Mesendoderm (in vitro differentiated cells): Measurements from ENCODE around the gene ZNF117. TPM values are rescaled to one million over a fixed set of nuclear protein-coding genes. Genes with fewer than 3 reads are reported as not detected.
"Not testable (repeated sequence)": the region's sequence is repeated elsewhere in the genome, so short reads cannot be mapped to it uniquely, and the experiment has no call there.

Experiments
- DNase-seq: peaks from one replicate; pipeline ENCODE4 v3.0.0; 2013
- H2AK5ac ChIP-seq: 2 replicates; pipeline ENCODE4 v1.6.1; 2013; ENCODE audit warnings: low read length, inconsistent platforms
- H2BK120ac ChIP-seq: 2 replicates; pipeline ENCODE4 v1.6.1; 2013; ENCODE audit warnings: low read depth, mild to moderate bottlenecking, low read length, moderate library complexity, mixed read lengths
- H2BK15ac ChIP-seq: replicated peaks from 2 replicates; pipeline ENCODE4 v1.6.1; 2013; ENCODE audit warnings: low read depth, mild to moderate bottlenecking, moderate library complexity
- H2BK5ac ChIP-seq: 2 replicates; pipeline ENCODE4 v1.6.1; 2013; ENCODE audit warnings: low read length, inconsistent platforms
- H3K18ac ChIP-seq: 2 replicates; pipeline ENCODE4 v1.6.1; 2013; ENCODE audit warnings: mild to moderate bottlenecking, low read length, mixed read lengths
- H3K23ac ChIP-seq: one replicate; pipeline ENCODE4 v1.6.1; 2013; ENCODE audit warnings: low read length
- H3K27ac ChIP-seq: 2 replicates; pipeline ENCODE4 v1.5.1; 2013; ENCODE audit warnings: low read depth, mild to moderate bottlenecking, inconsistent platforms, low read length, moderate library complexity
- H3K27me3 ChIP-seq: 2 replicates; pipeline ENCODE4 v1.6.1; 2013; ENCODE audit warnings: low read length, control low read depth, mild to moderate bottlenecking, inconsistent platforms; ENCODE audit not compliant: insufficient read depth, poor library complexity
- H3K36me3 ChIP-seq: 2 replicates; pipeline ENCODE4 v1.6.1; 2013; ENCODE audit warnings: low read length, inconsistent platforms; ENCODE audit not compliant: control insufficient read depth, insufficient read depth
- H3K4ac ChIP-seq: one replicate; pipeline ENCODE4 v1.6.1; 2013; ENCODE audit warnings: low read depth, mild to moderate bottlenecking, low read length, moderate library complexity
- H3K4me1 ChIP-seq: 2 replicates; pipeline ENCODE4 v1.6.1; 2013; ENCODE audit warnings: low read depth, low read length, inconsistent platforms; ENCODE audit not compliant: control insufficient read depth
- H3K4me2 ChIP-seq: 2 replicates; pipeline ENCODE4 v1.6.1; 2013; ENCODE audit warnings: low read length
- H3K4me3 ChIP-seq: 2 replicates; pipeline ENCODE4 v1.5.1; 2013; ENCODE audit warnings: mild to moderate bottlenecking, low read length
- H3K56ac ChIP-seq: one replicate; pipeline ENCODE4 v1.6.1; 2013; ENCODE audit warnings: low read length
- H3K79me1 ChIP-seq: 2 replicates; pipeline ENCODE4 v1.6.1; 2013; ENCODE audit warnings: low read length, inconsistent platforms
- H3K79me2 ChIP-seq: 2 replicates; pipeline ENCODE4 v1.6.1; 2013; ENCODE audit warnings: mild to moderate bottlenecking, low read length; ENCODE audit not compliant: control insufficient read depth, insufficient read depth
- H3K9ac ChIP-seq: 2 replicates; pipeline ENCODE4 v1.6.1; 2013; ENCODE audit warnings: low read length, inconsistent platforms
- H4K5ac ChIP-seq: one replicate; pipeline ENCODE4 v1.6.1; 2013; ENCODE audit warnings: low read length
- H4K8ac ChIP-seq: one replicate; pipeline ENCODE4 v1.6.1; 2013; ENCODE audit warnings: low read depth, mild to moderate bottlenecking, control low read depth, low read length, moderate library complexity
- WGBS: extraction: QIAGEN DNeasy Blood & Tissue Kit; methylation state at CpG from one replicate; pipeline ENCODE4 v1.1.7; 2013; ENCODE audit warnings: low lambda C conversion rate, missing lambda C conversion rate; ENCODE audit not compliant: insufficient coverage; ENCODE audit errors: extremely low coverage; 5-methylcytosine and 5-hydroxymethylcytosine counted together
- small RNA-seq: library from polyadenylated mRNA; stranded (forward); fragments of <200 nt; extraction: miRNeasy Mini kit (QIAGEN cat#:217004); gene quantifications from one replicate; pipeline ENCODE3, GENCODE V24; 2013; ENCODE audit not compliant: insufficient read depth

Gene ZNF117

GRCh38 chr7:64928252-64929187, 62.3 kb downstream of the ZNF117 start:
- DNase-seq, H3K27me3 ChIP-seq, H3K36me3 ChIP-seq, H3K79me1 ChIP-seq, H3K18ac ChIP-seq, H3K4me1 ChIP-seq, H2BK120ac ChIP-seq, H3K9ac ChIP-seq, H3K79me2 ChIP-seq, H4K8ac ChIP-seq, H2BK15ac ChIP-seq, H2AK5ac ChIP-seq, H4K5ac ChIP-seq, H3K27ac ChIP-seq, H3K4ac ChIP-seq, H2BK5ac ChIP-seq, H3K4me2 ChIP-seq, H3K23ac ChIP-seq, H3K4me3 ChIP-seq, H3K56ac ChIP-seq: not testable (repeated sequence)
- WGBS: no CpG with 5 or more reads among the region's 4 CpGs

Small RNA genes lying within 50 kb of the gene (small RNA-seq; reads per million reads assigned to genes)
- gene RNU6-1229P: not detected
